ENCODE results near the gene C1orf232. TPM values are rescaled to one million over a fixed set of nuclear protein-coding genes. Genes with fewer than 3 reads are reported as not detected.

The C1orf232 gene
- total and polyA plus RNA-seq, 2 of the 13 experiments (the other 11 are each of a cell fraction or from before 2014, with no cell fraction given) = not detected

- TF ChIP-seq ZBTB20 (CRISPR knock-in tag; IDR thresholded peaks at IDR 0.05; ENCODE audit: borderline replicate concordance, low read depth) (peak; percentile 56; the same call in 1 of the 2 replicates), ZNF562 (CRISPR knock-in tag; IDR thresholded peaks at IDR 0.05; ENCODE audit: borderline replicate concordance) (no peak), ISL2 (CRISPR knock-in tag; IDR thresholded peaks at IDR 0.05) (peak; percentile 78; the same call in 1 of the 2 replicates), RNF2 (conservative IDR thresholded peaks at IDR 0.05; ENCODE audit: low read depth) (peak; percentile 64; the same call in 1 of the 2 replicates), ZBTB38 (CRISPR knock-in tag; IDR thresholded peaks at IDR 0.05) (peak; percentile 84), HNF1B (CRISPR knock-in tag; IDR thresholded peaks at IDR 0.05) (peak; percentile 88), PREB (CRISPR knock-in tag; IDR thresholded peaks at IDR 0.05) (0 out of 2 replicates have a peak, but pooled peaks have one; percentile 8), ZNF761 (CRISPR knock-in tag; conservative IDR thresholded peaks at IDR 0.05) (peak; percentile 70), ZSCAN25 (CRISPR knock-in tag; IDR thresholded peaks at IDR 0.05) (peak; percentile 60; the same call in 1 of the 2 replicates), MATR3 (CRISPR knock-in tag; IDR thresholded peaks at IDR 0.05) (no peak), SMYD3 (CRISPR knock-in tag; IDR thresholded peaks at IDR 0.05) (no peak), NCOA2 (CRISPR knock-in tag; IDR thresholded peaks at IDR 0.05) (peak; percentile 20; the same call in 1 of the 2 replicates), ELK4 (CRISPR knock-in tag; IDR thresholded peaks at IDR 0.05; ENCODE audit: borderline replicate concordance) (peak; percentile 90; the same call in 1 of the 2 replicates), NBN (conservative IDR thresholded peaks at IDR 0.05) (no peak), CHD4 (IDR thresholded peaks at IDR 0.05; ENCODE audit: borderline replicate concordance, low read length) (no peak), UBTF (CRISPR knock-in tag; IDR thresholded peaks at IDR 0.05) (peak; percentile 95), THYN1 (CRISPR knock-in tag; IDR thresholded peaks at IDR 0.05; ENCODE audit: borderline replicate concordance, low read depth) (0 out of 2 replicates have a peak, but pooled peaks have one; percentile 83), HMG20B (CRISPR knock-in tag; conservative IDR thresholded peaks at IDR 0.05) (0 out of 2 replicates have a peak, but pooled peaks have one; percentile 25), ZNF792 (CRISPR knock-in tag; IDR thresholded peaks at IDR 0.05) (peak; percentile 74), KAT8 (CRISPR knock-in tag; IDR thresholded peaks at IDR 0.05) (peak; percentile 95), ZNF460 (CRISPR knock-in tag; IDR thresholded peaks at IDR 0.05; ENCODE audit: borderline replicate concordance) (no peak; the same call in 1 of the 2 replicates), TARDBP (CRISPR knock-in tag; IDR thresholded peaks at IDR 0.05) (peak; percentile 95), ZNF83 (CRISPR knock-in tag; IDR thresholded peaks at IDR 0.05; ENCODE audit: borderline replicate concordance) (no peak), YY1 (IDR thresholded peaks at IDR 0.05; ENCODE audit: insufficient read depth, insufficient replicate concordance, low read depth, low read length) (peak; percentile 72)
Measured at GRCh38 chr1:26169669-26170471, 1.1 kb upstream of the C1orf232 start, which contains the start of gene ZNF593 (continued).

All from HepG2 (cell line).